H54 (cell line): ENCODE data around the gene PIK3R6.

ENCODE experiments used
- DNase-seq: peaks from one replicate; pipeline ENCODE4 v3.0.0; 2011; ENCODE audit warnings: low spot score, mixed read lengths; ENCODE audit not compliant: insufficient read length
- FAIRE-seq: peaks from 3 replicates; lab custom pipeline; 2011; peaks lifted over from hg19 to GRCh38; lab: Jason Lieb, UNC
- POLR2A ChIP-seq: IDR thresholded peaks from 2 replicates; pipeline ENCODE4 v1.6.1; 2011; ENCODE audit warnings: low read depth, mild to moderate bottlenecking, low read length

PIK3R6 gene

GRCh38 chr17:8801135-8801840 lies 66.2 kb downstream of the PIK3R6 start:
- FAIRE-seq: no peak
- no peak for TF ChIP-seq POLR2A
- DNase-seq: no peak

- no peak for TF ChIP-seq POLR2A
- FAIRE-seq (no peak), DNase-seq (no peak)
These were observed 66.8 kb downstream of the PIK3R6 start for GRCh38 chr17:8800656-8801055.

DNA sequence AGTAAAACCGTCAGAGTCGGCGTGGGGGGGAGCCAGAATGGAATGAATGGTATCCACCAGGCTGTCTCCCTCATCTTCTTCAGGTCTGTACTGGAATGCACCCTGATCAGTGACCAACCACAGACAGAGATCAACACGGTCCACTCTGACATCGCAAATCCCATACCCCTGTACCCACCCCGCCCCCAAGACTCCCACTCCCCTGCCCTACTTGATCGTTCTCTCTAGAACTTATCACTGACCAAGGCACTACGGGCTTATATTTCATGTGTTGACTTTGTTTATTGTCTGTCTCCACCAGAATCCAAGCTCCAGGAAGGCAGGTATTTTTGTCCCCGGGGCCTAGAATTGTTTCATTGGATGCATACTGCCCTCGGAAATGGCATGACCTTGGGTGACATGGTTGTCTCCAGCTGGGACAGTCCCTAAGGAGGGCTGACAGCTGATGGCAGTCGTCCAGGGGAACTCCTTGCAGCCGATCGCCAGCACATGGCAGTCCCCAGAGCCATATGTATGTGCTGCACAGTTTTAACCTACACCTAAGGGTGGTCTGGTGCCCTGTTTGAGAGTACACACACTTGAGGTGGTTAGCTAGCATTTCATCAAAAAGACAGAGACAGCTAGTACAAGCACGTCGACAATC lies 67.8 kb downstream of the PIK3R6 start:
- FAIRE-seq: no peak
- no peak for DNase-seq
- TF ChIP-seq POLR2A: no peak

- DNase-seq (no peak), FAIRE-seq (no peak)
- TF ChIP-seq POLR2A: no peak
These were observed 68.5 kb downstream of the PIK3R6 start, which contains the start of gene MFSD6L for GRCh38 chr17:8798846-8799569. Gene MFSD6L (minus strand): TSS chr17:8799365. CDS start chr17:8799120, 245 bp downstream.

DNA sequence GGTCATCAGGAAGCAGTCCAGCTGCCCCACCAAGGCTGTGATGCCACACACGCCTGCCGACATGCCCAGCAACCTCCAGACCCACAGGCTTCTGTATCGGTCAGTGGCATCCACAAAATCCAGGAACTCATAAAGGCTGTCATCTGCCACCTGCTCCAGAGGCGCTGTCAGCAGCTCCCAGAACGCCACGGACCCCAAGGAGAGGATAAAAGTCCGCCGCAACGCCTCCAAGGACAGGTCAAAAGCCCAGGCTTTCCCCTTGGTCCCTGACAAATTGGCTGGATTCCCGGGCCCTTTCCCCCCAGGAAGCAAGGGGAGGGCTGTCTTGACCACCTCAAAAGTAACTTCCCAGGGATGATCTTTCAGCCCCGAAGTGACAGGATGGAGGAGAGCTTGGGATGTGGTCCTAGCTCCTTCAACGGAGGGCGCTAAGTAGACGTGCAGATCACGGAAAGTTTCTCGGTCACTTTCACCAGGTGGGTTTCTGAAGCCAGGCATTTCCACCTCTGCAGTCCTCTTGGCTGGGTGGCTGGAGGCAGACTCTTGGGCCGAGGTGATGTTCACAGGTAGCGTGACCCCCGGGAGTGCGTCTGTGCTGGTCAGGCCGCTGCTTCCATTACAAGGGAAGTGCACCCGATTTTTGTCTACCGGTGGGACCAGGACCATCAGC lies 69.2 kb downstream of the PIK3R6 start:
- DNase-seq (no peak), FAIRE-seq (no peak)
- TF ChIP-seq POLR2A: no peak

GRCh38 chr17:8797621-8798175 lies 69.8 kb downstream of the PIK3R6 start:
- FAIRE-seq: no peak
- no peak for TF ChIP-seq POLR2A
- no peak for DNase-seq

- FAIRE-seq: no peak
These were observed 72.8 kb downstream of the PIK3R6 start for GRCh38 chr17:8794636-8795035.

DNA sequence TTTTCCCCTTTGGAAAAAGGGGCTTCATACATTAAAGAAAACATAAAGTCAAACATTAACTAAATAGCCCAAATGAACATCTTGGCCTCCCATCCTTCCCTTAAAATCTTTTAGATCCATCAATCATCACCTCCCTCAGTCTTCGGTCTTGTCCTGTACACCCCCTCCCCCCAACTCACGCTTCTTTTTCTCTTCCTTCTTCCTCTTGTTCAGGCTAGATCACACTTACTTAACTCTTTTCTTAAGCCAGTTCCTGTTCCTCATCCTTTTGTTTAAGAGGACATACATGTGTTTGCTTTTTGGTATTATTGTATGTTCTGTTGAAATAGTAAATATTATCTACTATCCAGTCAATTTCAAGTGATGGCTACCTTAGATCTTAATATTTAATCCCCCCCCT lies 73.8 kb downstream of the PIK3R6 start:
- DNase-seq: no peak
- FAIRE-seq: no peak
- TF ChIP-seq POLR2A: no peak

More at GRCh38 chr17:8794636-8795035, 72.8 kb downstream of the PIK3R6 start:
- no peak for TF ChIP-seq POLR2A
- no peak for DNase-seq

GRCh38 chr17:8792646-8793045 lies 74.8 kb downstream of the PIK3R6 start:
- FAIRE-seq: no peak
- no peak for TF ChIP-seq POLR2A
- DNase-seq: no peak

DNA sequence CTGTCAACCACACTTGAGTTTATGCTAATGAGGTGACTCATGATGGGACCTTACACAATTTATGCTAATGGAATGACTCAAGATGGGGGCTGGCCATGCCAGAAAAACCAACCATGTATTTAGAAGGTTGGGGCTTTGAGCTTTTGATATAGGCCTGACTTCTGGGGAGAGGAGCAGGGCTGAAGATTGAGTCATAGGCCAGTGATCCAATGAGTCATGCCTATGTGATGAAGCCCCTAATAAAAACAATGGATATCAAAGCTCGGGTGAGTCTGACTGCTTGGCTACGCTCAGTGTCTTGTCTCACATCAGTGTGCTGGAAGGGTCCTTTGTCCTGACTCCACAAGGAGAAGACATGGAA lies 75.6 kb downstream of the PIK3R6 start:
- TF ChIP-seq POLR2A: no peak

DNA sequence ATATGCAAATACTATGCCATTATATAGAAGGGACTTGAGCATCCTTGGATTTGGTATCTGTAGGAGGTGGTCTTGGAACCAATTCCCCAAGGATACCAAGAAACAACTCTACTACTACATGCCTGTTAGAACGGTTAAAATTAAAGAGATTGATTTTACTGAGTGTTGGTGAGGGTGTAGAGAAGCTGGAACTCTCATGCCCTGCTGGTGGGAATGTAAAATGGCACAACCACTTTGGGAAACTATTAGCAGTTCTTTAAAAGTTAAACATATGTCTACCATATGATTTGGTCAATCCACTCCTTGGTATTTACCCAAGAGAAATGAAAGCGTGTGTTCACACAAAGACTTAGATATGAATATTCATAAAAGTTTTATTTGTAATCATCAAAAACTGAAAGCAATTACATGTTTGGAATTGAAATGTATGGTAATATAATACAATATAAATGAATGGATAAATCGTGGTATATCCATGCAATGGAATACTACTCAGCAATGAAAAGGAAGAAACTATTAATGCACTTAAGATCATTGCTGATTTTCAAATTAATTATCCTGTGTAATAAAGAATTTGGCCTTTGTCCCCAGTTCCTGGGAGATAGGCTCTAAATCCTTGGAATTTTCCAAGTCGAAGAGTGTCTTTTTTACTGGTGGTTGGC lies 76.1 kb downstream of the PIK3R6 start:
- FAIRE-seq: no peak
- DNase-seq: no peak
- no peak for TF ChIP-seq POLR2A

More for the DNA sequence above, 75.6 kb downstream of the PIK3R6 start:
- DNase-seq (no peak), FAIRE-seq (no peak)

- no peak for DNase-seq
- FAIRE-seq: no peak
- TF ChIP-seq POLR2A: no peak
These were observed 77.7 kb downstream of the PIK3R6 start for GRCh38 chr17:8789743-8790142.

DNA sequence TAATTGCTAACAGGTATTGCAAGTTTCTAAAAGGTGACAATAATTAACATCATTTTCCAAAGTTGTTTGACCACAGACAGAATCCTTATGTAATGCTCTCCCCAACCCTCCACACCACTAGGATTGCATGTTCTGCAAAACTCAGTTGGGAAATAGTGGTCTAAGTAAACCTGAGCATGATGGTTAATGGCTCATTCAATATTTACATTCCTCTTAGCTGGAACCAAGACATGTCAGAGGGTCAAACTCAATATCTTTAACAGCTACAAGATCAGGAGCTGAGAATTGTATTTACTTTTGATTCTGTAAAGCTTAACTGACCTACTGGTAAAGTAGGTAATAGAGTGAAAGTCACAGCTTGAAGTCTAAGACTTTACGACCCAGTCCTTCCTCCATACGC lies 78.5 kb downstream of the PIK3R6 start:
- TF ChIP-seq POLR2A: no peak
- DNase-seq (no peak), FAIRE-seq (no peak)
